Measurements from ENCODE around the gene CHPF.

The CHPF gene

DNA sequence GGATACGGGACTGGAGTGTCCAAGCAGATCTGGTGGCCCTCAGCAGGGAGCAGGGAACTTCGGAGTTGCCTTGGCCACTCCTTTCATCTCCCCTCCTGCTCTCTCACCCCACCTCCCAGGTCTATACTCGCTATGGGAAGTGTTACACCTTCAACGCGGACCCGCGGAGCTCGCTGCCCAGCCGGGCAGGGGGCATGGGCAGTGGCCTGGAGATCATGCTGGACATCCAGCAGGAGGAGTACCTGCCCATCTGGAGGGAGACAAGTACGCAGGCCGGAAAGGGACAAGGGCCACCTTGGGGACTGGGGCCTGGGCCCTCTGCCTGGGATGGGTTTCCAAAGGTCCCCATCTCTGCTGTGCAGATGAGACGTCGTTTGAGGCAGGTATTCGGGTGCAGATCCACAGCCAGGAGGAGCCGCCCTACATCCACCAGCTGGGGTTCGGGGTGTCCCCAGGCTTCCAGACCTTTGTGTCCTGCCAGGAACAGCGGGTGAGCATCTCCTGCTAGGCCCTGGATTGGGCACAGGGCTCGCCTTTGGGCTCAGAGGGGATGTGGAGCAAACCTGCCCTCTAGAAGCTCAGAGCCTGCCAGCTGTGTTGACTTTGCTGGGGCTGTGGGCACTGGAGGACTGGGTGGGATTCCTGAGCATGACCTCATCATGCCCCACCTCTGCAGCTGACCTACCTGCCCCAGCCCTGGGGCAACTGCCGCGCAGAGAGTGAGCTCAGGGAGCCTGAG is 11.8 kb downstream of the CHPF start:
- DNase-seq (ENCODE audit: low read depth): no peak

DNA sequence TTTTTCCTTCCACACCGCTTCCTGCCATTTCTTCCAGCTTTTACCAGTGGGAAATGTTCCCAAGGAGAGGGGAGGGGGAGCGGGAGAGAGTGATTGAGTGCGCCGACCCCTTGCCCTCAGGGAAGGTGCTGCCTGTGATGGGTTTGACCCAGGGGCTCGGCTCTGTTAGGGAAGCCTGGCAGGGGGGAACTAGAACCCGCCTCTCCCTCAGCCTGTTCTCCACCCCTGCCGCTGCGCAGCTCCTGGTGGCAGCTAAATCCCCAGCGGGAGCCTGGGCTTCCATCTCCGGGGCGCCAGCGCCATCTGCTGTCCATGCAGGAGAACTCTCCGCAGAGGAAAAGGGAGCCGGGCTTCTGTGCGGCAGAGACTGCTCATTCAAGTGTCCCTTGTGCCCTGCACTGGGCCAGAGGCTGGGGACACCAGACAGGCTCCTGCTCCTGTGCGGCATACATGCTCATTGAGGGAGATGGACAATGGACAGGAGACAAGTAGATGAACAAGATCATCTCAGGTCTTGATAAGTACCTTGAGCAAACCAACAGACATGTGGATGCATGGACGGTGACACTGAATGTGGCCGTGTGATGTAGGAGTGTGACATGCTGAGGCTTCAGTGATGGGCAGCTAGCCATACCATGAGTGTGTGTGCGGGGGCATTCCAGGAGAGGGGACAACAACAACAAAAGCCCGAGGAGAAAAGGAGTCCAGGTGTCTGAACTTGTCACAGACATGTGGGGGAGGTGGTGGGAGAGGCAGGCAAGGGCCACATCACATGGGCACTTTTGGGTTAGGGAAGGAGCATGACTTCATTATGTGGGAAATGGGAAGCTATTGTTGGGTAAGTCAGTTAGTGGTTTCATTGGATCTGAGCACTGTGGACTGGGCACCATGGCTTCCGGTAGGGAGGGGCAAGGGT is 13.3 kb downstream of the CHPF start:
- peak; percentile 87 for DNase-seq (ENCODE audit: low read depth)

DNA sequence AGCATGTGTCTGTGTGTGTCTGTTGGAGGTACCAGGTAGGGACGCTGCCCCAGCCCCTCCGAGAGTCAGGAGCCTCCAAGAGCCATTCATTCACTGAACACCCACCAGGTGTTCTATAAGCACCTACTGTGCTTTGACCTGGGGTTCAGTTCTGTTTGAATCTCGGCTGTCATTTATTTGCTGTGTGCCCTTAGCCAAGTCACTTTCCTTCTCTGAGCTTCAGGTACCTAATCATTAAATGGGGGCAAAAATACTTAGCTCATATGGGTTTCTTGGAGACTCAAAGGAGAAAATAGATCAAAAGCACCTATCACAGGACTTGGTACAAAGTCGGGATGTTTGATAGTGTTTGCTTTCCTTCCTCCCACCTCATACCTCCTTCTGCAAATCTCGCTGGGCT is 16.1 kb downstream of the CHPF start:
- DNase-seq (ENCODE audit: low read depth): no peak

DNA sequence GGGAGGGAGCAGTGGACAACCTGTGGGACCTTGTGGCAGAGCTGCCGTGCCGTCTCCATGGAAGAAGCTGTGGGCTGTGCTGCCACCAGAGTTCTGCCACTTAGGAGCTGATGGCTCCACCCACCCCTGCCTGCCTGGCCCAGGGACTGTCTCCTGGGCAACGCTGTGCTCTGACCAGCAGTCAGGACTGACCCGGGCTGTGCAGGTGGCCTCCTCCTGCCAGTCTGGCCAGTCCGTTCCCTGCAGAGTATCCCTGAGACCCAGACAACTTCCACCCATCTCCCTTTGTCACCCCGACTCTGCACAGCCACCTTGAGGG is 16.6 kb downstream of the CHPF start:
- DNase-seq (ENCODE audit: low read depth): no peak

DNA sequence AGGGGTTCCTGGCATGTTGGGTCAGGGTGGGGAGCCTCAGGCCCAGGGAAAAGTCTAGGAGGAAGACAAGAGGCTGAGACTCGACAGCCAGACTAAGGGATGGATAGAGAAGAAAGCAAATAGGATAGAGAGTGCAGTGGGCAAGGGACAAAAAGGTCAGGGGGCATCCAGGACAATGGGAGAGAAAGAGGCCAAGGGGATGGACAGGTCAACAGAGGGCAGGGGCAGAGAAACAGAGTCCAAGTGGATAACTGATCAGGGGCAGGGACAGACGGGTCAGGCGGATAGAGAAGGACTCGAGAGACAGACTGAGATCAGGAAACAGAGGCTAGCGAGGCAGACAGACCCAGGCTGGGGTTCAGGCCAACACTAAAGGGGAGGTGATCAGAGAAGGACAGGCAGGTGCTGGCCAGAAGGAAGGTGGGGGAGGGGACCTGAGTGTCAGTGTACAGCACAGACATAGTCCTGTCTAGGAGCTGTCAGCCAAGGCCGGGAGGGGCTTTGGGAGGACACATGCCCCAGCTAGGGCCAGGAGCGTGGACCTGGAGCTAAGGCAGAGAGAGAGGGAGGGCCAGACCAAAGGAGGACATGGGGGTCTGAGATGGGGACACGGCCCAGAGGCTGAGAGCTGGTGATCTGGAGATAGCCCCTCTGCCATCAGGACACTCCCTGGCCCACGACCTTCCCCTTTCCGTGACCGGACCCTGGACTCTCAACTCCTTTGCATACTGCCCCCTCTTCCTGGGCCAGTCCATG is 17.1 kb downstream of the CHPF start:
- no peak for DNase-seq (ENCODE audit: low read depth)

DNA sequence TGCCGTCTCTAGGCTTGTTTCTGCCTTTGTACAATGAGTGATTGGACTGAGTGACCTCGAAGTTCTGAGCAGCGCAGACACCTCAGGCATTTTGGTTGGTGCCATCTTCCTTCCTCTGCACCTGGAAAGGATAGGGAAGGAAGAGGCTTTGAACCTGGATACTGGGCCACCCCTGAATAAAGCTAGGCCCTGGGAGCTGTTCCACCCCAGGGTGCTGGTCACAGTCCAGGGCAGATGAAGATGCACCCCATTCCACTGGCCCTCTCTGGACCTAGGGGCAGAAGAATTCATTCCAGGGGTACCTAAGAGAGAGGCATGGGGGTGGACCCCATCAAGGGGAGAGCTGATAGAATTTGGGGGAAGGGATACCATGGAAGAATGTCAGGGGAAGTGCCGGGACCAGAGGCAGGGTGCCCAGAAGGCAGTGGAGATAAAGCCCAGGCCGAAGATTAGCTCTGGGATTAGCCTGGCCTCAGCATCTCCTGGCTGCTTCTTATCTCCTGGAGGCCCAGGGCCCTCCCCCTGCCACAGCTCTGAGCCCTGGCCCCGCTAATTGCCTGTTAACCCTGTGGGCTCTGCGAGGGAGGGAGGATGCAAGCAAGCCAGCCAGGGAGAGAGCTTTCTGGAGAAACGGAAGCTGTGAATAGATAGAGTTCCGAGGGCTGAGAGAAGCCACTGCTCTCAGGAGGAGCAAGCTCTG is 17.9 kb downstream of the CHPF start:
- no peak for DNase-seq (ENCODE audit: low read depth)

DNA sequence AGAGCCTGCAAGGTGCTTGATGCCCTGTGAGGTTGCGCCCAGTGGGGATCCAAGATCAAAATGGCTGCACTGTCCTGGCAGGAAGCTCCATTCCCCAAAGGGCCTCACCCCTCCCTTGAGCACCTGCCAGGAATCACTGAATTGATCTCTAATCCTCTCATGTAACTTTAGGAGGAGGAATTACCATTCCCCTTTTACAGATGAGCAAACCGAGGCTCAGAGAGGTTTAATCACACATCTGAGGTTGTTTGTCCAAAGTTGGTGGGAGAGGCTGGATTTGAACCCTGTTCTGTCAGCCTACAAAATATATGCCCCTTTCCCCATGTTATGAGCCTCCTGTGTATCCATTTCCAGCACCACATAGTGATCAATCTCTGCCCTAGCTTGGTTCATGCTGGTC is 18.8 kb downstream of the CHPF start:
- DNase-seq (ENCODE audit: low read depth): no peak

DNA sequence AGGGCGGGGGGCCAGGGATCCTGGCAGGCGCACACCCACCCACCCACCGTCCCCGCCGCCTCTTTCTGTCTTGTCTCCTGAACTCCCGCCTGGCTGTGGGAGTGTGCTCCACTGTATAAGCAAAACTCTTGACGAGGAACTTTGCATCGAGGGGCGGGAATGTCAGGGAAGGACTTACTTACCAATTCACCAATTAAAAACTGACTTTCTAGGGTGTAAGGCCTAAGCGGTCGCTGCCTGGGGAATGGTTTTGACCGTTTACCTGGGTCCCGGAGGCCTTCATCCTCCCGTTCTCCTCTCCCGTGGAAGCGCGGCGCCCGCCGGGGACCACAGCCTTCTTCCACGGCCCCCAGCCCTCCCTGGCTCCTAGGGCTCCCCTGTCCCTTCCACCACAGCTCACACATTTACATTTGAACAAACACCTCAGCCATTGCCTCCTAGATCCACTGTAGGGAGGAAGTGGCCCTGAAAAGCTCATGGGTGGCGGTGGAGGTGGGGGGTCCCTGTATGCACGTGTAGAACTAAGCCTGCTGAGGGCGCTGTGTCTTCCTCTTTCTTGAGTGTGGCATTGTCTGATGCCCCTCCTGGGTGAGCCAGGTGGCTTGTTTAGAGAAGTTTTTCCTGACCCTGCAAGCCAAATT is 20.5 kb downstream of the CHPF start:
- no peak for DNase-seq (ENCODE audit: low read depth)

DNA sequence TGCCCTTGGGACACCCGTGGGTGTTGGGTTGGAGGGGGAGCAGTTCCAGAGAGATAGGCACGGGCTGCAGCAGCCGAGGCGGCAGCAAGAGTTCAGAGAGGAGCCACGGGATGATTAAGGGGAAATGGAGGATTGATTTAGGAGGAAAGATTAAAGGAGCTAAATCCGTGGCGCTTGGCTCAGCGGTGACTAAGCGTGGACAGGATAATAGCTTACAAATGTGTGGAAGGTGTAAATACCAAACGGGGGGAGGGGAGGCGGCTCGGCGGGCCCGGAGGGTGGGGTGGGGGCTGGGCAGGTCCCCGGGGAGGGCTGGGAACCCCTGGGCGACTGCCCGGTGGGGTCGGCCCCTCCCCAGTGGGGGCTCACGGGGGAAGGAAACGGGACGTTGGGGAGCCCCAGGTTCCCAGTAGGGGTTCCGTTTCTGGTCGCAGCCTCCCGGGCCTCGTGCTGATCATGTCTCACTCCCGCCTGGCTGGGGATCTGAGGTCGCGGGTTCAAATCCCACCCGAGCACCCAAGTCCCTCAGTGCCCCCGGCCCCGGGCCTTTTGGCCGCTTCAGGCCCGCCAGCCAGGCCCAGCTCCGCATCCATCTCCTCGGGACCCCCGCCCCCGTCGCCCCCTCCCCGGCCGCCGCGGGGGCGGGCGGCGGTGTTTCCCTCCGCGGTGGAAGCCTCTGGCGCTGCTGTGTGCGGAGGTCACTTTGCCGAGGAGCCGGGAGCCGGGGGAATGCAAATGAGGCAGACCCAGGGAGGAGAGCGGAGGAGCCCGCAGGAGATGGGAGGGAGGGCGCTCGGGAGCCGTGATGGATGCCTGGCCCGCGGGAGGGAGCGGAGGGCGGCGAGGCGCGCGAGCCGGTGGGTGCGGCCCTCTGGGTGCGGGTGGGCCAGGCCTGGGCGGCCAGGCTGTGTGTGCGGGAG is 21.2 kb downstream of the CHPF start:
- DNase-seq (ENCODE audit: low read depth): peak; percentile 88

DNA sequence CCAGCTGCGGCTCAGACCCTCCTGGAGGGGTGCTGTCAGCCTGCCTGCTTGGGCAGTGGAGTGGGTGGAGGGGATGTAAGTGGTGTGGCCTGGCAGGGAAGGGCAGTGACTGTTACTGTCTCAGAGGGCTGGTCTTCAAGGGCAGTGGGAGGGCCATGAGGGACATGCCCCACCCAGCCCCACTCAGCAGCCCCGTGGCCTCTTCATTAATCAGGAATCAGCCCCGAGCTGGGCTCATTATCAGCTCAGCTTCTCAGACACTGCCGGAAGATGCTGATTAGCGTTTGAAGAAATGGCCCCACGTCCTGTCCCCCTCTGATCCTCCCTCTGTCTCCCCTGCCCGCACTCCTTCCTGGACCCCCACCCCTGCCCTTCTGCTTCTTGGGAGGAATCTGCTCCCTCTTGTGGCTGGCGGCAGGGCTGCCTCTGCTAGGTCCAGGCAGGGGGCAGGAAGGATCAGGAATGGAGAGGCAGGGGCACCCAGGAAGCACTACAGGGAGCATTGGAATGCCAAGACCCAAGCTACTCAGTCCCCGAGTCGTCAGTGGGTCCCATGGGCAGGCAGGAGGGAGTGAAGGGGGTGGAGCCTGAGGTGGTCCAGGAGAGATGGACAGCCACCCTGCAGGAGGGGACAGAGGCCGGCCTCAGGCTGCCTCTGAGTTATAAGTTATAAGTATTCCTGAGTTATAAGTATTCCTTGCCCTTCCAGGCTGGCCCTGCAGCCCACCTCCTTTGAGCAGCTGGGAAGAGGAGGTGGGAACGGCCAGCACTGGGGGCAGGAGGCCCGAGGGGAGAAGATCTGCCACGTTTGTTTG is 22.3 kb downstream of the CHPF start:
- DNase-seq (ENCODE audit: low read depth): peak; percentile 70

DNA sequence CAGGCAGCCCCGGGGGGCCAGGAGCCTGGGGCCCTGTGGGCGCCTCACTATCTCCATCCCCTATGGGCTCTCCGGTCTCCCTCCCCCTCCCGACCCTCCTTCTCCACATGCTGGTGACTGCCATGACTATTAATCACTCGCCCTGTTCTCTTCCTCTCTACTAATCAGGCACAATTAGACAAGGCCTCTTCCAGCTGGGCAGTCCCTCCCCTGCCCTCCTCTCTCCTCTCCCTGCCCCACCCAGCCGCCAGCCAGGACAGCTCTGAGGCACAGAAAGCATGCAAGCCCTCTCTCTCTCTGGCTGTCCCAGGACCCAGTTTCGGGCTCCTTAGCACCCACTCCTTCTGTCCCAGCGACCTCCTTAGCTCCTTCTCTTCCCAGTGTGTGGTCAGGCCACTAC is 23.5 kb downstream of the CHPF start:
- no peak for DNase-seq (ENCODE audit: low read depth)

DNA sequence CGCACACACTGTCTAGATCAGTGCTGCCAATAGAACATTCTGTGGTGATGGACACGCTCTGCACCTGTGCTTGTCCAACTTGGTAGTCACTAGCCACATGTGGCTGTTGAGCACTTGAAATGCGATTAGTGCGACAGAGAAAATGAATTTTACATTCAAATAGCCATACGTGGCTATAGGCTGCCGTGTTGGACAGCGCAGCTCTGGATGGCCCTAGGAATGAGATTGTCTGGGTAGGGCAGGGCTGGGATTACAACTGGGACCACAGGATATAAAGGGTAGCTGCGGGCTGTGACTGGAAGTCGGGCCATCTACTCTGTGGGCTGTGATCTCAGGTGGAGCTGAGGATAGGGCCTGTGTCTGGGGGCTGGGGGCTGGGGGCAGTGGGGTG is 24.1 kb downstream of the CHPF start:
- no peak for DNase-seq (ENCODE audit: low read depth)

DNA sequence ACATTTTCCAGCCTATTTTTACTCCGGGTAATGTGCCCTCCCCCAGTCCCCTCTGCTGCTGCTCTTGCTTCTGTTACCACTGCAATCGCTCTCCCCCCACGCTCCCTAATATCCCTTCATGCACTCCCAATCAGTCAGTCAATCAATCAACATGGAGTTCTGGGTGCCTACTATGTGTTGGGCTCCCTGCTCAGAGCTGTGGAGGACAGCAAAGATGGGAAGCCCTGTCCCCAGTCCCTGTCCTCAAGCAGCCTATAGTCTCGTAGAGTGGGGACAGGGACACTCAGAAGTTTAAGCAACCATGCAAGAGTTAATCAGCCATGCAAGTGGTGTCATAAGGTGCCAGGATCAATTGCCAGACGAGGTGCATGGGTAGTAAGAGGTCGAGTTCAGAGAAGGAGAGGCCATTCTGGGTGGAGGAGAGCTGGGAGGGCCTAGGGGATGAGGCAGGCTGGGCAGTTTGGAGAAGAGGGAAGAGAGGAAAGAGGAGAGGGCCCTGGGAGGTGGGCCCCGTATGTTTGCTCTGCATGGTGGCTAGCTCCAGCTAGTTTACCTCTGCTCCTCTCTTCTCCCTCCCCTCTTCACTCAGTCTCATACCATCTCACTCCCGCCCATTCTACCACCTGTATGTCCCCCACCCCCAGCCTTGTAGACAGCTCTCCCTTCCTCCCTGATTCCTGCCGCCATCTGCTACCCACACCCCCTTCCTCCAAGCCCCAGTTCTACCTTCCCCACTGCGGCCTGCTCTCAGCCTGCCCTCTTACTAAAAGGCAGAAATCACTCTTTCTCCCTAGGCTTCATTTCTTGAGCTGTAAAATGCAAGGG is 25.4 kb downstream of the CHPF start:
- no peak for DNase-seq (ENCODE audit: low read depth)

DNA sequence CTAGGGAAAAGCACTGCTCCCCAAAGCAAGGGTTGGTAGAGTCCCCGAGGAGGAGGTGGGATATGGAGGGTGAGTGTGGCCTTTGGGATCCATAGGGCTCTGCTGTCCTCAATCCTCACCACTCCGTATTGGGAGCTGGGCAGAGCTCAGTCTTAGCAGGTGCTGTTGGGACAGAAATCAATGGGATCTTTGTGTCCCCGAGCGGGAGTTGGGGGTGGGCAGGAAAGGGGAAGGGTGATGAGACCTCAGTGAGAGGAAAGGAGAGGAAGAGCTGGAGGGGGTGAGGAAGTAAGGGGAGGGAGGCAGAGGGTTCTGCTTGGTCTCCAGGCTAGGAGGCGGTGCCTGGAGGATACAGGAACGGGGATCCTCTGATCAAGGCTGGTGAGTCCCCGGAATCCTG is 26.7 kb downstream of the CHPF start:
- DNase-seq (ENCODE audit: low read depth): no peak

DNA sequence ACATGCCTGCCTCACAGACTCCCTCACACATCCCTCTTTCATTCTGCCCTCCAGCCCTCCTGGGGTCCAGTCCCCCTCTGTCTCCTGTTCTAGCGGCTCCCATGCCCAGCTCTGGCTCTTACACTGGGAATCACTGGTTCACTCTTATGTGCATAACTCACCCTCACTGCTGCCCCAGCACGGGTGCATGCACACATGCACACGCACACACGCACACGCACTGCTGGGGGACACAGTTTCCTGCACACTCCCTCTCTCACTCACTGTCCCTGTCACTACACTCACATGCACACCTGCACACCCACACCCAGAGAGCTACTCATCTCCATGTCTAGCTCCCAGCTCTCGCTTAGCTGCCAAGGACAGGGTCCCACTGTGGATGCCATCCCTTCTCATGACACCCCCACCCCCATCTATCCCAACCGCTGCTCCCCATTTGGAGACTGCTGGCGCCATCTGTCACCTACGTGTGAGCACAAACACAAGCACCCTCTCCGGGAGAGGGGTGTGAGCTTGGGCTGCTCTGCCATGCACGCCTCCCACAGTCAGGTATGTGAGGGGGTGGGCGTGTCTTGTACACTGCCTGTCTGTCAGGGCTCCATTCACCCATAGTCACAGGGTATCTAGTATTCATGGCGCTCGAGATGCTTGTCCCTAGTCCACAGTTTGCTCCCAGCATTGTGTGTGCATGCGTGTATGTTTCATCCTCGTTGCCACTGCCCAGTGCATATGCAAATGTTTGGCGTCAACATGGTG is 27.6 kb downstream of the CHPF start:
- DNase-seq (ENCODE audit: low read depth): no peak

DNA sequence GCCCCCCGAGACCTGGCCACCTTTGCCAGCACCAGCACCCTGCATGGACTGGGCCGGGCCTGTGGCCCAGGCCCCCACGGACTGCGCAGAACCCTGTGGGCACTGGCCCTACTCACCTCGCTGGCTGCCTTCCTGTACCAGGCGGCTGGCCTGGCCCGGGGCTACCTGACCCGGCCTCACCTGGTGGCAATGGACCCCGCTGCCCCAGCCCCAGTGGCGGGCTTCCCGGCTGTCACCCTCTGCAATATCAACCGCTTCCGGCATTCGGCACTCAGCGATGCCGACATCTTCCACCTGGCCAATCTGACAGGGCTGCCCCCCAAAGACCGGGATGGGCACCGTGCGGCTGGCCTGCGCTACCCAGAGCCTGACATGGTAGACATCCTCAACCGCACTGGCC is 28.8 kb downstream of the CHPF start:
- no peak for DNase-seq (ENCODE audit: low read depth)

DNA sequence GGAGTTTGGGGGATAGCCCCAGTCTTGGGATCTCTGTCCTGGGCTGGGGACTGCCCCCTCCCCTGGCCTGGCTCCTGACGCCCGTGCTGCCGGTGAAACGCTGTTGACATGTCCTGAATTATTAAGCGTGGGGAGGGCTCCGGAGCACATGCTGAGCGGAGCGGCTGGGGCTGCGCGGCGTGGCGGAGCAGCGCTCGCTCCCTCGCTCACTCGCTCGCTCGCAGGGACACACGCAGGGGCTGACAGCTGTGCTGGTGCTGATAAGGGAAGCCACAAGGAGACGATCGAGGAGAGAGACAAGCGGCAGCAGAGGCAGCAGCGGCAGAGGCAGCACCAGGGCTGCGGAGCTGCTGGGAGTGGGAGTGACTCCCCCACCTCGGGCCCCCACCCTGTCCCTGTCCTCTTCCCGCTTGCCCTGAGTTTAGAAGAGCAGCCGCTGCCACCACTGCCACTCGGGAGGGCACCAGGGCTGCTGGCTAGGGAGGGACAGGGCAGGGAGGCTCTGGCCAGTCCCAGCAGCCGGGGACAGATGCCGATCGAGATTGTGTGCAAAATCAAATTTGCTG is 29.3 kb downstream of the CHPF start, which contains the start of gene ASIC4:
ASIC4 (plus strand) TSS at position 287 of the 566 bp plus-strand sequence; CDS start at position 530, 243 bp downstream.
- no peak for DNase-seq (ENCODE audit: low read depth)

DNA sequence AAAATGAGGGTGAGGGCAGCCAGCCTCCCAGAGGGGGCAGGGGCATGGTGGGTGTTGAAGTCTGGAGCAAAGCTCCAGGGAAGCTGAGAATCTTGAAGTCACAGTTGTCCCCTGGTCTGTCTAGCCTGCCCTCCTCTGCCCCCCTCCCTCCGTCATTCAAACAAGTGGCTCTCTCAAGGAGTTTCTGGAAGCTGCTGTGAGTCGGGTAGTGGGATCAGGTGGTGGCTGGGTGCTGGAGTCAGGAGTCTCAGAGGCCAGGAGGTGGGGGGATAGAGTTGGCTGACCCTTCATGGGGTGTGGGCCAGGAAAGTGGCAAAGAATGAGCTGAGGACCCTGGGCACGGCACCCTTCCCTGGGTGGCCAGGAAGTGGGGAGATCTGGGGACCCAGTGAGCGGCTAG is 29.8 kb downstream of the CHPF start:
- DNase-seq (ENCODE audit: low read depth): no peak
